HFF-Myc (cell line): ENCODE data around the gene CFAP46.

Experiments used
- DNase-seq: peaks from one replicate; pipeline ENCODE4 v3.0.0-alpha.2; 2011; ENCODE audit warnings: low read depth; ENCODE audit errors: extremely low read depth
- H3K4me3 ChIP-seq: replicated peaks from 2 replicates; pipeline ENCODE4 v1.5.1; 2011; ENCODE audit warnings: low read depth, mild to moderate bottlenecking, control low read depth, low read length
- CTCF ChIP-seq: IDR thresholded peaks from 2 replicates; pipeline ENCODE4 v1.5.1; 2012; ENCODE audit warnings: mild to moderate bottlenecking, low read depth, low read length, control low read depth; ENCODE audit errors: missing control alignments

The CFAP46 gene

GRCh38 chr10:132770061-132771021 lies 172.0 kb downstream of the CFAP46 start:
- no peak for DNase-seq
- no peak for TF ChIP-seq CTCF

DNA sequence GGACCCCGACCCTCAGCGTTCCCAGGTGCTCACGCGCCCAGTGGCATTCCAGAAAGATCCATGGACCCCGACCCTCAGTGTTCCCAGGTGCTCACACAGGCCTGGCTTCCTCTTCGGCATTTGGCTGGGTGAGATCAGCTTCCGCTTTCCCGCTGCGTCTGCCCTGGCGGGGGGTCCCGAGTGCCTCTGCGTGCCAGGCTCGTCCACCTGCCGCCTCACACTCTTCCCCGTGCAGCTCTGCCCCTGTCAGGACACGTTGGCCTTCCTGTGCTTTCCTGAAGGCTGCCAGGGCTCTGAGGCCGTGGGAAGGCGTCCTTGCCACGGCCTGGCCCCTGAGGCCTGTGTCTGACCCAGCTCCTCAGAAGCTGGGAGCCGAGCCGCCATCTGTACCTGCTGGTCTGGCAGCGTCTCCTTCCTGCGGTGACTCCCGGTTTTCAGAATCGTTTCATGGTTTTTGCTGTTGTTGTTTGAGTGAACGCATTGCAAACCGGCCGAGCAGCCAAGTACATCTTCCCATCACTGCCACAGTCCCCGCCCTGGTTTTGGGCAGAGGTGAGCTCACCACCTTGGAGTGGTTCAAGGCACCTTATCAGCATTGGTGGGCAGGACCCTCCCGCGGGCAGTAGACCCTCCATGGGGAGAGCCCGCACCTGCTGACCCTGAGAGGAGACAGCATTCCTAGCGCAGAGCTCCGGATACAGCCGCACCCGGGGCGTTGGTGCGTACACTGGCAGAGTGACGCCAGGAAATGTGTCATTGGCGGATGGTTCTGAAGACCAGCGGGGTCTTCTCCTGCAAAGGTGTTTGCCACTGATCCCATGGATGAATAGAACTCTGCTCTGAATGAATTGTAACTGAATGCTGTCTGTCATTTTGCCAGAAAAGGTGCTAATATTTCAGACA lies 173.8 kb downstream of the CFAP46 start:
- H3K4me3 ChIP-seq: no peak overlapping the region
- DNase-seq: no peak
- no peak for TF ChIP-seq CTCF

More at GRCh38 chr10:132770061-132771021, 172.0 kb downstream of the CFAP46 start:
- no peak overlapping the region for H3K4me3 ChIP-seq

- no peak for TF ChIP-seq CTCF
- no peak for DNase-seq
- no peak overlapping the region for H3K4me3 ChIP-seq
These were observed 176.1 kb downstream of the CFAP46 start for GRCh38 chr10:132766291-132766690.

GRCh38 chr10:132765435-132765834 lies 176.9 kb downstream of the CFAP46 start:
- DNase-seq: no peak
- no peak overlapping the region for H3K4me3 ChIP-seq
- TF ChIP-seq CTCF: no peak

- no peak for DNase-seq
- no peak for TF ChIP-seq CTCF
- no peak overlapping the region for H3K4me3 ChIP-seq
These were observed 178.3 kb downstream of the CFAP46 start for GRCh38 chr10:132764108-132764507.

DNA sequence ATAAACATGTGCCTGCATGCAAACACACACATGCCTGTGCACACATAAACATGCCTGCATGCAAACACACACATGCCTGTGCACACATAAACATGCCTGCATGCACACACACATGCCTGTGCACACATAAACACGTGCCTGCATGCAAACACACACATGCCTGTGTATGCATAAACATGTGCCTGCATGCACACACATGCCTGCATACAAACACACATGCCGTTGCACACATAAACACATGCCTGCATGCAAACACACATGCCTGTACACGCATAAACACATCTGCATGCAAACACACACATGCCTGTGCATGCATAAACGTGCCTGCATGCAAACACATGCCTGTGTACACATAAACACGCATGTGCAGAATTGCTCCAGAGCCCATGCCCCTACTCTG lies 178.8 kb downstream of the CFAP46 start:
- no peak for TF ChIP-seq CTCF
- no peak for DNase-seq
- no peak overlapping the region for H3K4me3 ChIP-seq
